NCI-H510A treated with DMSO at 0.1 percent for 48 hours (cell line): ENCODE results near the gene COL3A1.

ENCODE experiments used
- DNase-seq: peaks from one replicate; lab custom pipeline; 2025; lab: John Stamatoyannopoulos, UW

Gene COL3A1

GRCh38 chr2:189018631-189019030 lies 44.5 kb downstream of the COL3A1 start:
- DNase-seq, result no peak

GRCh38 chr2:189020179-189020578 lies 46.0 kb downstream of the COL3A1 start:
- DNase-seq, result no peak

- DNase-seq, result no peak
These were observed 47.9 kb downstream of the COL3A1 start for GRCh38 chr2:189022053-189022481.

GRCh38 chr2:189022492-189022891 lies 48.3 kb downstream of the COL3A1 start:
- DNase-seq, result no peak

- no peak for DNase-seq
These were observed 50.9 kb downstream of the COL3A1 start for GRCh38 chr2:189024901-189025618.

- no peak for DNase-seq
These were observed 63.3 kb downstream of the COL3A1 start for GRCh38 chr2:189037518-189037917.

GRCh38 chr2:189045836-189046235 lies 71.7 kb downstream of the COL3A1 start:
- no peak for DNase-seq

- no peak for DNase-seq
These were observed 72.1 kb downstream of the COL3A1 start for GRCh38 chr2:189046320-189046719.

GRCh38 chr2:189047171-189047888 lies 73.2 kb downstream of the COL3A1 start:
- no peak for DNase-seq

- no peak for DNase-seq
These were observed 74.0 kb downstream of the COL3A1 start for GRCh38 chr2:189048189-189048588.

- DNase-seq, result no peak
These were observed 75.6 kb downstream of the COL3A1 start for GRCh38 chr2:189049709-189050164.

GRCh38 chr2:189050165-189050712 lies 76.1 kb downstream of the COL3A1 start:
- no peak for DNase-seq

GRCh38 chr2:189056200-189057106 lies 82.3 kb downstream of the COL3A1 start:
- DNase-seq, result no peak

GRCh38 chr2:189057316-189057715 lies 83.1 kb downstream of the COL3A1 start:
- no peak for DNase-seq

- no peak for DNase-seq
These were observed 86.0 kb downstream of the COL3A1 start for GRCh38 chr2:189060096-189060642.
